HepG2 (cell line): ENCODE data around the gene SAMD4A.

Source experiments
- CTCF ChIP-seq: sonication (generic); formaldehyde crosslinking; IDR thresholded peaks from 2 replicates; pipeline ENCODE4 v1.5.0; 2020; ENCODE audit warnings: mild to moderate bottlenecking, missing genetic modification reagents, moderate library complexity
- SP140L ChIP-seq: sonication (generic); formaldehyde crosslinking; IDR thresholded peaks from 2 replicates; pipeline ENCODE4 v1.4.0; 2020; ENCODE audit warnings: missing genetic modification reagents, borderline replicate concordance

GRCh38 chr14:54735424-54735823 is 168.5 kb downstream of the SAMD4A start:
- no peak for TF ChIP-seq SP140L
- TF ChIP-seq CTCF (CRISPR knock-in tag): no peak
